Activated effector memory CD4-positive, alpha-beta T cell treated with Interleukin-2 at 50 U/mL for 16 hours (primary cell): Measurements from ENCODE around the gene NAB2.
"Not testable (repeated sequence)": the region's sequence is repeated elsewhere in the genome, so short reads cannot be mapped to it uniquely, and the experiment has no call there.

ENCODE experiments used
- DNase-seq: peaks from one replicate; pipeline ENCODE4 v3.0.0-alpha.2; 2020

NAB2 gene

DNA sequence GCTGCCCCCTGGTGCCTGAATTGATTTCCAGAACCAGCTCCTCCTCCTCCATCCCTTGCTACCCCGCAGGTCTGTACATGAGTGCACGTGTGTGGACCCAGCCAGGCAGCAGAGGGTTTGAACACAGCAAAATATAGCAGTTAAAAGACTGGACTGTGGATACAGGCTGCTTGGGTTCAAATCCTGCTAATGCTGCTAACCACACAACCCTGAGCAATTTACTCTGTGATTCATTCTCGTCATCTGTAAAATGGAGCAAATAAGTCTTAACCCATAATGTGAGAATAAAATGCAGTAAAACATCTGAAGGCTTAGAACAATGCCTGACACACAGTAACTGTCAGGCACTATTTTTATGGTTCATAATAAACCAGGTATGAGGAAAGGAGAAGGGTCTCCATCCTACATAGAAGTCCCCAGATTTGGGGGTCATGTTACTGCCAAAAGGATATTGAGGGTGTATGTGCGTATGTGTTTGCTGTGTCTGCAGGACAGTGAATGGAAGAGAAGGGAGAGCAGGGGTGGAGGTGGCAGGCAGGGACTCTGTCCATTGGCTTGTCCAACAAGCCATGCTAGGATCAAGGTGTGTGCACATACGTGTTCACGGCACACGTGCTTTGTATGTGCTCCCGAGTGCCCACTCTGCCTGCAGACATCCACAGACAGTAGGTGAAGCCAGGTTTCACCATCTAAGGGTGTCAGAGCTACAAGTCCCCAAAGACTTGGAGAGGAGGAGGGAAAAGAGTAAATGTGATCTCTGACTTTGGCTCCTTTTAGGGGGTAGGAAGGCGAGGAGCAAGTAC is 23.8 kb downstream of the NAB2 start:
- no peak for DNase-seq

- DNase-seq = no peak
Observed at GRCh38 chr12:57116580-57117281, 27.8 kb downstream of the NAB2 start.

- DNase-seq = no peak
Observed at GRCh38 chr12:57118711-57119271, 29.9 kb downstream of the NAB2 start.

DNA sequence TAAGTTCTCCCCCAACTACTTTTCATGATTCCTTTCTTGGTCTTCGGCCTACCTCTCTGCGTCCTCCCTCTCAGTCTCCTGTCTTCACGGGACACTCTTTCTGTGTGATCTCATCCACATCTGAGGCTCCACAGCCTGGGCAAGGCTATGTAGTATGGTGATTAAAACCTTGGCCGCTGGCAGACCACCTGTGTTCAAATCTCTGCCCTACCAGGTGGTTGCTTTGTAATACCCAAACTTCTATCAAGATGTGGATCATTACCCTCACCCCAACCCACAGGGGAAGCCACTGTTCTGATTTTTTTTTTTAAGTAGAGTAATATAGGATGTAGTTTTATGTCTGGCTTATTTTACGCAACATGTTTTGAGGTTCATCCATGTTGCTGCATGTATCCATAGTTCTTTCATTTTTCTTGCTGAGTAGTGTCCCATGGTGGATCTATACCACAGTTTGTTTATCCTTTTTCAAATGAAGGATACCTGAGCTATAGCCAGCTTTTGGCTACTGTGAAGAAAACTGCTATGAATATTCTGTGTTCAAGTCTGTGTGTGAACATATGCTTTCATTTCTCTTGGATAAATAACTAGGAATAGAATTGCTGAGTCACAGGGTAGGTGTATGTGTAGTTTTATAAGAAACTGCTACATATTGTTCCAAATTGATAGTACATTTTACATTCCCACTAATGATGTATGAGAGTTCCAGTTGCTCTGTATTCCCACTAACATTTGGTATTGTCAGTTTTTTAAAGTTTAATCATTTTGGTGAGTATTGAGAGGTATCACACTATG is 30.6 kb downstream of the NAB2 start:
- DNase-seq = no peak

DNA sequence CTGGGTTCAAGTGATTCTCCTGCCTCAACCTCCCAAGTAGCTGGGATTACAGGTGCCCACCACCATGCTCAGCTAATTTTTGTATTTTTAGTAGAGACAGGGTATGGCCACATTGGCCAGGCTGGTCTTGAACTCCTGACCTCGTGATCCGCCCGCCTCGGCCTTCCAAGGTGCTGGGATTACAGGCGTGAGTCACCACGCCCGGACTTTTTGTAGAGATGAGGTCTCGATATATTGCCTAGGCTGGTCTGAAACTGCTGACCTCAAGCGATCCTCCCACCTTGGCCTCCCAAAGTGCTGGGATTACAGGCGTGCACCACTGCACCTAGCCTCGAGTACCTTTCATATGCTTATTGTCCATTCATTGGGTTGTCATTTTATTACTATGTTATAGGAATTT is 31.8 kb downstream of the NAB2 start:
- not testable (repeated sequence) for DNase-seq

DNA sequence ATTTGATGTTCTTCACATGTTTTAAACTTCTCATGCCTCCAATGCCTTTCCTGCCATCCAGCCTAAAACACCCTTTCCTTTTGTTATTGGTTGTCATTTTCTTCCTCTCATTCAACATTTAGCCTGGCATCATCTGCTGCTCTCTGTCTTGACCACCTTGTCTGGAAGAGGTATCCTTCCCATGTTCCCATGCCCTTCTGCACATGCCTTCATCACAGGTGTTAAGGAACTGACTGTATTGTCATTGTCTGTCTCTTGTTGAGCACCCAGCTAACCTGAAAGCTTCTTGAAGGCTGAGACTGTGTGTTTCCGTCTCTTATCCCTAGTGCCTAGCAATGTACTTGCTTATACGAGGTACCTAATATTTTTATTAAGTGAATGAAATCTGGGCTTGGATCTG is 34.9 kb downstream of the NAB2 start:
- DNase-seq = no peak

GRCh38 chr12:57124261-57124877 is 35.5 kb downstream of the NAB2 start:
- peak; percentile 52 for DNase-seq

DNA sequence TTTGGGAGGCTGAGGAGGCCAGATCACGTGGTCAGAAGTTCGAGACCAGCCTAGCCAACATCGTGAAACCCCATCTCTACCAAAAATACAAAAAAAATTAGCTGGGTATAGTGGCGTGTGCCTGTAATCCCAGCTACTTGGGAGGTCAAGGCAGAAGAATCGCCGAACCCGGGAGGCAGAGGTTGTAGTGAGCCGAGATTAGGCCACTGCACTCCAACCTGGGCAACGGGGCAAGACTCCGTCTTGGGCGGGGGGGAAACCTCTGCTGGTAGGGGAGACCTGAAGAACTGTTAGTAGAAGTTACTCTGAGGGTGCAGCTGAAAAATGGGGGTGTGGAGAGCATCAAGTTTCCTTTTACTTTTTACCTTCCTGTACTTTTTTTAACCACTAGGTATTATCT is 37.1 kb downstream of the NAB2 start:
- DNase-seq = no peak

DNA sequence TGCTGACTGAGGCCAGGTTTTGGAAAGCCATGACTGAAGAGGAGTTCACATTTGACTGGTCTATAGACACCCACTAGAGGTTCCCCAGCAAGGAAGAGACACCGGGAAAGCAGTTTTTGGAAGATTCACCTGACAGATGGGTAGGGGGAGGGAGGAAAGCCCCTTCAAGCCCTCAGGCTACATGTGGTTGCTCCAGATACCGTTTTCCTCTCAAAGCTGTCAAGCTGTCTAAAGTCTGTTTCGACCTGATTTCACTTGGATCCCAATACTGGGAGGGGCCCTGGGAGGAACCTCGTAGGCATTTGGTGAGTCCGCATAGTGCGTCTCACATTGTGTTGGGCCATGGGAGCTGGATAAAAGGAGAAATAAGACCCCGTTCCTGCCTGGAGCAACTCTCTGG is 37.6 kb downstream of the NAB2 start:
- DNase-seq = no peak

DNA sequence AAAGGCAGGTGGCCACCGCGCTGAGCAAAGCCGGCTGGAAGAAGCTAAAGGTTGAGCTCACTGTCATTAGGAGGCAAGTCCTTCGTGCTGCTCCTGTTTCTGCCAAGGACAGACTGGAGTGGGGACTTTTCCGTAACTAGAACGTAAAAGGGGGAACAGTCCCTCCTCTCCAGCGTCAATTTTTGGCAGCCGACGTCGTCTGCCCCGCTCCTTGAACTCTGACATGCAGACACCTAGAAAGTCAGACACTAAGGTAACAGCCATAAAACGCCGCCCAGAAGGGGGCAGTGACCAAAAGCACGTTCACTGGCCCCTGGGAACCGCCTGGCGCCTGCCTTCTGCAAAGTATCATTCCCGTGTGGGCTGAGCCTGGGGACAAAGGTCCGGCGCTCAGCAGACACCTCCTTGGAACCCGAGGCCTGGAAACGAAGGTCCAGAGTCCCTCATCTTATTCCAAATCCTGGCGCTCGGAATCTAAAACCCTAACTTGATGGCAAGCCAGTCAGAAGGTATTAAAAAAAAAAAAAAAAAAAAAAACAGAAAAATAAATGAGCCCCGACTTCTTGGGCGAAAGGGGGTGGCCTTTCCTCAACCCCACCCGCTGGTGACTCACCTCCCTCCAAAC is 38.3 kb downstream of the NAB2 start:
- DNase-seq = peak; percentile 7

- DNase-seq = peak; percentile 68
Observed at GRCh38 chr12:57127726-57128518, 39.0 kb downstream of the NAB2 start, which contains the start of gene LRP1. Gene LRP1, plus strand, starts transcription at chr12:57128483. Its CDS starts 482 bp downstream, at chr12:57128965.

GRCh38 chr12:57128519-57129247 is 39.8 kb downstream of the NAB2 start:
- DNase-seq = no peak

- no peak for DNase-seq
Observed at GRCh38 chr12:57129321-57129842, 40.5 kb downstream of the NAB2 start.

- no peak for DNase-seq
Observed at GRCh38 chr12:57129889-57130288, 41.0 kb downstream of the NAB2 start.

- DNase-seq = no peak
Observed at GRCh38 chr12:57130941-57131340, 42.0 kb downstream of the NAB2 start.

DNA sequence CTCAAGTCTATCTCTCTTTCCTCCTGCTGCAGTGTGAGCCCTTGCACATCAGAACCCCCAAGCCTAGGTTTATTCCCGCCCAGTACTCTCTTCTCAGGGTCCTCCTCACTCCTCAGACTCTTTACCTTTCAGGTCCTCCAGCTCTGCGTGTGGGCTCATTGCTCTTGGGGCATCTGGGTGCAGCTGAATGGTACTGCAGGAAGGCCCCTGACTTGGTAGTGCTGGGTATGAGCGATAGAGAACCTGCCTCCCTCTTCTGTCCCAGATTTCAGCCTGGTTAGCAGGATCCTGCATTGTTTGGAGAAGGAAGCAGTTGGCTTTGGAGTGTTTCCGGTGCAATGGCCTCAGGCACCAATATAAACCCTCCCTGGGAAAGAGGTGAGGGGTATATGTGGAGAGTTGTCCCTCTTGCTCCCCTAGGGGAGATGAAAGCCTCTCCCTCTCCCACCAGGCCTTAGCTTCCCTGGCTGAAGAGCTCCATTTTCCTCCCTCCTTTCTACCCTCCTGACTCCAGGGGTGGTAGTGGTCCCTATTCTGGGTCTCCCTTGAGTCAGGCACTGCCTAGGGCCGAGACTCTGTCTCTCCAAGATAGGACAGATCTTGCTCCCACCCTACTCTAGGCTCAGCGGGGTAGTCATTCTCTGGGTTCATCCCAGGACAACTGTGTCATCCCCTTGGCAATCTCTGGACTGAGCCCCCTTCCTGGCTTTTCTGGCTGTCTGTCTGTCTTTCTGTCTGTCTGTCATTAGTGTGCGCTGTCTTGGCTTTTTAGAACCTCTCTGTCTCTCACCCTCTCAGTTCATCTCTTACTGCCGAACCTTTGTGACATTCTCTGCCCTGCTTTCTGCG is 43.2 kb downstream of the NAB2 start:
- no peak for DNase-seq

DNA sequence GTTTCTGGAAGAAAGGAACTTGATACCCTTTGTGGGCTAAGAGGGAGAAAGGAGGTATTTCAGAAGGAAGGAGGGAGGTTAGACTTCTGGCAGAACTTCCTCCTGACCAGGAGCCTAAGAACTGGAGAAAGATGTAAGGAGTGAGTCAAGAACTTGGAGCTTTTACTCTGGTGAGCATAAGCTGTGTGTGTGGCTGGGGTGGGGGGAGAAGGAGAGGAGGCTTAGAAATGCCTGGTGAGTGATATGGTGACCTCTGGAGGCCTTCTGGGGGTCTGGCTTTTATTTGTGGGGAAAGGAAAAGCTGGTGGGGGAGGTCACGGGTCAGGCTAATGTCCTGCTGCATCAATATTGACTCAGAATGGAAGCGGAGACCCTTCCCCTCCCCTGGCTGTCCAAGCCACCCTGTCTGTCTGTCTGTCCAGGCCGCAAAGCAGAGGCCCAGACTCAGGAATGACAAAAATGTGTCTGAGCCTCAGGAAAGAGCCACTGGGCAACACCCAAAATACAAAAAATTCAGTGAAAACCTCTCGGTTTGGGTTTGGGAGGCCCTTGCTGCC is 44.2 kb downstream of the NAB2 start:
- DNase-seq = no peak

DNA sequence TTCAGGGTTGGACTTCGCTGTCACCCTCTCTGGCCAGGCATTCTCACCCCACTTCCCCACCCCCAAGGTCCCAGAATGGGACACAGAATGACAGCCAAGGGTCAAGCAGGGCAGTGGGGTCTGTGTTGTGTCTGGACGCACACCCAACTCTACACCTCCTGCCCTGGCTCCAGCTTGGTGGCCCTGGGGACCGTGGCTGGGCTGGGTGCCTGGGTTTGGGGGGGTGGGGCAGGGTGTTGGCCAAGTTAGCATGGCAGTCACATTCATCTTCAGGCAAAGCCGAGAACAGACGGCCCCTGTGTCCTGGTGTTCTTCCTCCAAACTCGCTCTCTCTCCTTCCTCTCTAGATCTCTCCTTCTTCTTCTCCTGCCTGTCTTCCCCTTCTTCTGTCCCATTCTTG is 45.0 kb downstream of the NAB2 start:
- no peak for DNase-seq

- no peak for DNase-seq
Observed at GRCh38 chr12:57134949-57135348, 46.0 kb downstream of the NAB2 start.
